GM18499 (cell line): ENCODE data around the gene RIN2.
"Not testable (repeated sequence)": the region's sequence is repeated elsewhere in the genome, so short reads cannot be mapped to it uniquely, and the experiment has no call there.

ENCODE experiments used
- ATAC-seq: cut with Tn5 transposase; IDR thresholded peaks from one replicate; pipeline ENCODE4 v1.9.1; 2021; ENCODE audit warnings: moderate number of reproducible peaks; ENCODE audit not compliant: insufficient read depth, unreplicated experiment

Gene RIN2

GRCh38 chr20:19783966-19784401 is 25.9 kb downstream of the RIN2 start:
- ATAC-seq, result no peak

DNA sequence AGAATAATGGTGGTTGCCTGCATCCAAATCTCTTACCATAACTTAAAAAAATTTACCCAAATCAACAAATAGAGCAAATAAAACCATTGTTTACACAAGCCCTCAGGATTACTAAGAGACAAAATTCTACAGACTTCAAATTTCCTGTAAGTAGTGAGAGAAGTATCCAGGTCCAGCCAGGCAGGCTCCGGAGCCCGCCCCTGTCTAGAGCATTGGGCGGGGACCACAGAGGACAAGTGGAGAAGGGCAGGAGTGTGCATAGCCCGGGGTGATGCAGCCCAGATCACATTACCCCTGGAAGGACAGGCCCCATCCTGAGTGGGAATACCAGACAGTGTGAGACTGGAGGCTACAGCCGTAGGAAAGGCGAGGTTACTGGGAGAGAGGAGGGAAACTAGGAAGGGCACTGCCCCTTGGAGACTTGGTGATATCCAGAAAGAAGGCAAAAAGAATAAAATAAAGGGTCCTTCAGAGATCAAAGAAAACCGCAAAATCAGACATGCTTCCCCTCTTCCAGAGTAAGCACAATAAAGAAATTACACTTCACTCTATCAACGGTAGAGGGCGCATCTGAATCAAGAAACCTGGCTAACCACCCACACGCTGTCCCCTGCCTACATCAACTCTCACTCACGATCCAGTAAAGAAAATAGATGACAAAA is 26.6 kb downstream of the RIN2 start:
- ATAC-seq, result no peak

DNA sequence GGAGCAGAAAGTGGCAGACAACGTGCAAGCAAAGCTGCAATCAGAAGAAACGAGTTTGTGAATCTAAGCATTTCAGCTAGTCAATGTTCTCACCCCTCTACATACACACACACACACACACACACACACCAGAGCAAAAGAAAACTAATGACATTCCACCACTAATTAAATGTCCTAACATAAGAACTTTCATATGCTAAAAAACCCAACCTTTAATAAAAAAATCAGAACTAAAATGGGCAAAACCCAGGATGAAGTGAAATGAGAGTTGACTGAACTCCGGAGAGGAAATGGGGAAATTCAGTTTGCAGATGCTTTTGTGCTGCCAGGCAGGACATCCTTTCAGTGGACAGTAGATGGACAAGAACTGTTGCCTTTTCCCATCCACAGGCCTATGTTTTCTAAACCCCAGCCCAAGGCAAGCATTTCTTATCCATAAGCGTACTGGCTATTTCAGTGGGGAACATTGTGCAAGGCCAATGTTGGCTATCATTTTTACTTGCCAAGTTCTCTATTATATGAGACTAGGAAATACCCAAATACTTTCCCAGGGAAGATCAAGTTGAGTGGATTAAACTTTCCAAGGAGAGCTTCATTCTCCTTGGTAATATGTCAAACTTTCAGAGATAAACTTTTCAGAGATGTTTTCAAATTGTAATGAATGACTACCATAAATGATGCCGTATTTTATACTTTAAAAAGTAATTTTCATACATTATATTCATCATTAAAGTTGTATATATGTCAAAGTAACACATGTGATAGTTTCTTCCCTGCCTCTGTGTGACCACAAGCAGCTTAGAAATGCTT is 27.3 kb downstream of the RIN2 start:
- no peak for ATAC-seq

DNA sequence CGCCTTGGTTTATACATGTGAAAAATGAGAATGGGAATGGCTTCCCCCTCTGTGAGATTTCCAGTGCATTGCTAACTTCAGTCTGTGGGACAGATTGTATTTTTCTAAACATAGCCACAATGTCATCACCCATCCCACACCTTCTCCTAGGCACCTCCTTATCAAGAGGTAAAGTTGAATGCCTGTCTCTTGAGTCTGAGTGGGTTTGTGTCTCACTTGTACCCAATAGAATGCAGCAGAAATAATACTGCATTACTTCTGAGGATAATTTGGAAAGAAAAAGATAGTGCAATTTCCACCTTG is 27.9 kb downstream of the RIN2 start:
- no peak for ATAC-seq

GRCh38 chr20:19786311-19786710 is 28.3 kb downstream of the RIN2 start:
- ATAC-seq, result no peak

DNA sequence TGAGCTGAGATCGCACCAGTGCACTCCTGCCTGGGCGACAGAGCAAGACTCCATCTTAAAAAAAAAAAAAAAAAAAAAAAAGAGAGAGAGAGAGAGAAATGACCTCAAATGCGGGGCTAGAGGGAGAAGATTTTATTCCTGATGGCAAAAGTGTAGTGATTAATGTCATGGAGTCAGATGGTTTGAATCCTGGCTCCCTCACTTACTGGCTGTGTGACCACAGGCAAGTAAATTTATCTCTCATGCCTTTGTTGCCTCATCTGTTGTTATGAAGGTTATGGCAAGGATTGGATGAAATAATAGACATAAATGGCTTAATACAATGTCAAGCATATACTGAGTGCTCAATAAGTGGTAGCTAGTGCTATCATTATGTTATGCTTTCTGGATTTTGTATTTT is 29.3 kb downstream of the RIN2 start:
- ATAC-seq, result no peak

- no peak for ATAC-seq
Observed at GRCh38 chr20:19789009-19789408, 31.0 kb downstream of the RIN2 start.

- ATAC-seq, result no peak
Observed at GRCh38 chr20:19789446-19789845, 31.4 kb downstream of the RIN2 start.

DNA sequence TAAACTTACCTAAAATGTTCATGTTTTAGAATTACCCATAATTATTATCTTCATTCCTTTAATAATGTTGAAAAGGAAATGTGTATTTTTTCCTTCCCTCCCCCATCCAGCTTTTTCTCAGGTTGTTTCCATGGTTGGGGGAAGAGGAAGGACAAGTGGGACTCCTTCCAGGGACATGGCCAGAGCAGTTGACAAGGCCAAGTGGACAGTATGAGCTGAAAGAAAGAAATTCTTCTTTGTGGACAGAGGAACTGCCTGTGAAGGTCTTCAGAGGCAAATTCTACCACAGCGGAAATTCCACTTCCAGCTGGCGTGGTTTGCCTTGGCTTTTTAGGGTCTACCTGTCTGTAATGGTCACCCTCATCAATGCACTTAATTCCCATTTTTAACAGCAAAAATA is 33.8 kb downstream of the RIN2 start:
- no peak for ATAC-seq

- ATAC-seq, result no peak
Observed at GRCh38 chr20:19793716-19794115, 35.7 kb downstream of the RIN2 start.

- ATAC-seq, result no peak
Observed at GRCh38 chr20:19794941-19795340, 36.9 kb downstream of the RIN2 start.

DNA sequence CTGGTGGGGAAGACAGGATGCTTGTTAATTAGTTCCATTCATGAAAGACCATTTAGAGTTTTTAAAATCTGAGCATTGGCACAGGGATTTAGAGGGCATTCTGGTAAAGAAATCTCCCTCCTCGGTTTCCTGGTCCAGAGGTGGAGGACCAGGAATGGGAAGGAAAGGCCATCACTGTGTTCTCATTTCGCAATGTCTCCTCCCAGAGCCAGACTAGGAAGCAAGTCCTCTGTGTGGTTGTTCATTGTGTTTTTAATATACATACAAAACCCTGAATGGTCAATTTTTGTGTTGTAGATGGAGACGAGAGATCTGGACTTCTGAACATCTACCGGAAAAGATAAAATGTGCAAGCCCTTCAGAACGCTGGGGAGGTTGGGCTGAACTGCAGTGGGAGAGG is 41.3 kb downstream of the RIN2 start:
- no peak for ATAC-seq

- no peak for ATAC-seq
Observed at GRCh38 chr20:19802099-19802491, 44.0 kb downstream of the RIN2 start.

DNA sequence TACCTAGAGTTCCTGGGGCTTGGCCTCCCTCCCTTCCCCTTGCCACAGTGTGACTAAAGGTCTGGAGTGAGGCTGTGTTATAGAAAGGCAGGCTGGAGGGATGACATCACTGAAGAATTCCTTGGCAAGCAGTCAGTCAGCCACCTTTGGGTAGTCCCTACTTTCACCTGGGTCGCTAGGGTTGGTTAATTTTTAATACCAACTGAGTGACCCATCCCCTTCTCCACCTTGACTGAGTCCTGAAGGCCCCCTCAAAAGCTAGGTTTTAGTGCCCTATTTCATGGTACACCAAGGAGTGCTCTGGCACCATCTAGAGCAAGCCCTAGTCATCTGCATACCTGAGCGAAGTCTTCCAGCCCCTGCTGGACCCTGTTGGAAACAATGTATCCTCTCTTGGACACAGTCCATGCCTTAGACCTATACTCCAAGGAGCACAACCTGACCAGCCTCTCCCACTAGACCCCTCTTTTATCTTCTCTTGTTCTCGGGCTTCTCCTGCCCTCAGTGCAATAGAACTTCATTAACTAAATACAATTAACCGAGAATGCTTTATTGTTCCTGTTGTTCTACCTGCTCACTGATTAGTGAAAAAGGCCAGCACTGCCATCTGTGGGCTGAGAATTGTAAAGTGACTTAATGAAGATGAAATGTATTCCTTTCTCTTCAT is 44.6 kb downstream of the RIN2 start:
- ATAC-seq, result no peak

DNA sequence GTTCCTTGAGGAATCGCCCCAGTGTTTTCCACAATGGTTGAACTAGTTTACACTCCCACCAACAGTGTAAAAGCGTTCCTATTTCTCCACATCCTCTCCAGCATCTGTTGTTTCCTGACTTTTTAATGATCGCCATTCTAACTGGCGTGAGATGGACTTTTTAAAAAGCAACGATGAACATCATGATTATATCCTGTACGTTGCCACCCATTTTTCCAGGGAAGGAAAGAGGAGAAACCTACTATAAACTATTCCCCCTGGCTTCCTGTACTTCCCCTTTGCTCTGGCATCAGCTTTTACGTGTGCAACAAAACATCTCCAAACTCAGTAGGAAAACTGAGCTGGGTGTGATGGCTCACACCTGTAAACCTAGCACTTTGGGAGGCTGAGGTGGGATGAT is 48.2 kb downstream of the RIN2 start:
- not testable (repeated sequence) for ATAC-seq

GRCh38 chr20:19806806-19807190 is 48.7 kb downstream of the RIN2 start:
- no peak for ATAC-seq

- ATAC-seq, result no peak
Observed at GRCh38 chr20:19807191-19807945, 49.3 kb downstream of the RIN2 start.
